Fibroblast of pulmonary artery (primary cell): ENCODE results near the gene ALPL.

Experiments used
- DNase-seq: peaks from one replicate; pipeline ENCODE4 v3.0.0-alpha.2; 2010; ENCODE audit warnings: low read depth
- H3K4me3 ChIP-seq: replicated peaks from 2 replicates; pipeline ENCODE4 v1.5.1; 2011; ENCODE audit warnings: low read depth, mild to moderate bottlenecking, control low read depth, low read length, moderate library complexity
- CTCF ChIP-seq: IDR thresholded peaks from 2 replicates; pipeline ENCODE4 v1.5.1; 2011; ENCODE audit warnings: mild to moderate bottlenecking, control low read depth, low read length, inconsistent platforms; ENCODE audit errors: missing control alignments

Gene ALPL

DNA sequence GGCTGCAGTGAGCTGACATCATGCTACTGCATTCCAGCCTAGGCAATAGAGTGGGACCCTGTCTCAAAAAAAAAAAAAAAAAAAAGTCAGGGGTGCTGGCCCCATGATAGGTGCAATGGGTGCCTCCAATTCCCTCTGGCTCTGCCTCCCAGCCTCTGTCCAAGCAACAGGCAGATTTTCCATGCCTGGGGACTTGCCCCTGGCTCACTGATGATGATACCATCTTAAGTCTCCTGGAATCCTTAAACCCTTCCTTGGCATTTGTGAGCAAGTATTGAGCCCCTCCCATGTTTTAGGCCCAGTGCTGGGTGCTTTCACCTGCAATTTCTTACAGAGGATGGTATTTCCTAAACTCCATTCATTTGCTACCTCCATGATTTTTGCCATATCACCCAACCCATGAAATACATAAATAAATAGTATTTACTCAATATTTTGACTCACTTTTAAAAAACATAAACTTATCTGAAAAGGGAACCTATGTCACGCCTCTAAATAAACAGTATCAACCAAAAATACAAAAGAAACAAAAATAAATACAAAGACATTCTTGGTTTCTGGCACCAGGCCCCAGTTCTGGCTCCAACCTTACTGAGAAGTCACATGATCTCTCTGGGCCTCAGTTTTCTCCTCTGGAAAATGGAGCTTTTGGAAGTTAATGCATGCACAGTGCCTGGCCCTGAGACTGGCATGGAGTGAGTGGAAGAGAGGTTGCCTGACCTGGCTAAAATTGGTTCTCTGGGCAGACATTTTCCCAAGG, 1.5 kb upstream of the ALPL start:
- no peak for TF ChIP-seq CTCF
- no peak overlapping the region for H3K4me3 ChIP-seq
- DNase-seq = no peak

GRCh38 chr1:21508580-21509350, 458 bp upstream of the ALPL start:
- H3K4me3 ChIP-seq = no peak overlapping the region
- TF ChIP-seq CTCF = peak; percentile 33
- DNase-seq = peak; percentile 39

DNA sequence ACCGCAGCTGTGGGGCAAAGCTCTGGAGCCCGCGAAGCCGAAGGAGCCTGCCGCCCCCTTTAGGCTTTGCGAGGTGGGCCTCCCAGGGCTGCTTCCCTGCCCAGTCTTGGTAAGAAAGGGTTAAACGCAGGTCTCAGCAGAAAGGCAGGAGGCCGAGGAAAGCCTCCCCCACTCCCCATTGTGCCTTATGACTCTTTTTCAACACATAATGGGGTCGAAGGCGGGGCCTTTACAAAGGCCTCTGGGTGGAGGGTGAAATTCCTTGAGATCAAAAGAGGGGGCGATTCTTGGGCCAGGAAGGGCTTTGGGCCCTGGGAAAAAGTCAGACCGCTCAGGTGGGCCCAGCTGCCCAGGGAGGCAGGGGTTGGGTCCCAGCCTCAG, 880 bp downstream of the ALPL start:
- no peak for DNase-seq
- no peak for TF ChIP-seq CTCF
- no peak overlapping the region for H3K4me3 ChIP-seq

GRCh38 chr1:21510885-21511578, 1.8 kb downstream of the ALPL start:
- H3K4me3 ChIP-seq = no peak overlapping the region
- DNase-seq = no peak
- no peak for TF ChIP-seq CTCF

GRCh38 chr1:21511579-21512522, 2.6 kb downstream of the ALPL start:
- DNase-seq = peak; percentile 92
- no peak for TF ChIP-seq CTCF
- no peak overlapping the region for H3K4me3 ChIP-seq

- H3K4me3 ChIP-seq = no peak overlapping the region
- no peak for TF ChIP-seq CTCF
- DNase-seq = no peak
Measured at GRCh38 chr1:21514245-21514644, 5.0 kb downstream of the ALPL start.
